H1 (cell line): ENCODE results near the gene CAV1. TPM values are rescaled to one million over a fixed set of nuclear protein-coding genes. Genes with fewer than 3 reads are reported as not detected.

ENCODE experiments used
- CTCF ChIA-PET: fragments of 300-600 bp; sonication (Branson Sonifier 250); formaldehyde crosslinking; loops from one replicate; lab custom pipeline; 2021; ENCODE audit not compliant: partially characterized antibody; lab: Charles Lee
- POLR2A ChIA-PET: fragments of 300-600 bp; sonication (Branson Sonifier 250); formaldehyde crosslinking; loops from one replicate; lab custom pipeline; 2021; ENCODE audit warnings: inconsistent platforms; ENCODE audit not compliant: partially characterized antibody; lab: Charles Lee
- DNase-seq, 2 experiments: peaks; one replicate each; pipeline versions ENCODE4 v3.0.0 to v3.0.0-alpha.2; 2010 to 2022; ENCODE audit warnings: low spot score in 2 of 2, low read depth in 1 of 2, mixed read lengths in 1 of 2
- FAIRE-seq: peaks from 2 replicates; lab custom pipeline; 2011; peaks lifted over from hg19 to GRCh38; lab: Jason Lieb, UNC
- H2AFZ ChIP-seq: 2 replicates; pipeline ENCODE4 v1.8.1; 2012; ENCODE audit warnings: low read length, inconsistent platforms
- H2AK5ac ChIP-seq: 2 replicates; pipeline ENCODE4 v1.6.1; 2013; ENCODE audit warnings: low read depth, low read length
- H2BK120ac ChIP-seq: replicated peaks from 2 replicates; pipeline ENCODE3; 2013; ENCODE audit warnings: low read depth, low read length, inconsistent platforms
- H2BK12ac ChIP-seq: 2 replicates; pipeline ENCODE4 v1.6.1; 2013; ENCODE audit warnings: low read depth, low read length
- H2BK15ac ChIP-seq: 2 replicates; pipeline ENCODE4 v1.6.1; 2013; ENCODE audit warnings: low read length
- H2BK20ac ChIP-seq: 2 replicates; pipeline ENCODE4 v1.6.1; 2013; ENCODE audit warnings: low read length
- H2BK5ac ChIP-seq: 2 replicates; pipeline ENCODE4 v1.6.1; 2013; ENCODE audit warnings: low read depth, low read length
- H3K14ac ChIP-seq: 2 replicates; pipeline ENCODE4 v1.6.1; 2013; ENCODE audit warnings: inconsistent platforms; ENCODE audit not compliant: insufficient read length
- H3K18ac ChIP-seq: 2 replicates; pipeline ENCODE4 v1.6.1; 2013; ENCODE audit warnings: low read length; ENCODE audit errors: extremely low read depth
- H3K23ac ChIP-seq: 2 replicates; pipeline ENCODE4 v1.6.1; 2013; ENCODE audit warnings: inconsistent platforms; ENCODE audit not compliant: insufficient read length
- H3K23me2 ChIP-seq: 2 replicates; pipeline ENCODE4 v1.6.1; 2013; ENCODE audit warnings: low read depth, low read length
- H3K27ac ChIP-seq: 2 replicates; pipeline ENCODE4 v1.6.1; 2011; ENCODE audit warnings: low read depth, low read length, inconsistent platforms
- H3K27me3 ChIP-seq, 4 experiments: replicated peaks in 1 of 4; 1 replicate in 1 of 4; 2 replicates in 3 of 4; pipeline versions ENCODE4 v1.6.1 to v1.8.1; 2011 to 2013; ENCODE audit warnings: low read length in 3 of 4, mild to moderate bottlenecking in 3 of 4, inconsistent platforms in 2 of 4, mixed read lengths in 2 of 4, moderate library complexity in 1 of 4; ENCODE audit not compliant: control insufficient read depth in 3 of 4, insufficient read depth in 3 of 4; ENCODE audit errors: extremely low read depth in 1 of 4
- H3K36me3 ChIP-seq, 4 experiments: 2 replicates each; pipeline versions ENCODE4 v1.6.1 to v1.8.1; 2011 to 2013; ENCODE audit warnings: mild to moderate bottlenecking in 4 of 4, low read length in 3 of 4, moderate library complexity in 2 of 4, control low read depth in 1 of 4, inconsistent platforms in 1 of 4; ENCODE audit not compliant: insufficient read depth in 4 of 4, control insufficient read depth in 2 of 4
- H3K4ac ChIP-seq: replicated peaks from 2 replicates; pipeline ENCODE3; 2013; ENCODE audit warnings: low read length, low read depth, mixed read lengths, inconsistent platforms; ENCODE audit not compliant: insufficient read length
- H3K4me1 ChIP-seq, 4 experiments: replicated peaks in 1 of 4; 1 replicate in 1 of 4; 2 replicates in 3 of 4; pipeline versions ENCODE4 v1.6.1 to v1.8.1; 2011 to 2013; ENCODE audit warnings: low read length in 3 of 4, inconsistent platforms in 2 of 4, mixed read lengths in 1 of 4; ENCODE audit not compliant: insufficient read depth in 4 of 4, control insufficient read depth in 3 of 4
- H3K4me2 ChIP-seq, 2 experiments: 2 replicates each; pipeline versions ENCODE4 v1.6.1 to v1.8.1; 2011 to 2013; ENCODE audit warnings: low read depth in 2 of 2, low read length in 2 of 2, control low read depth in 1 of 2, inconsistent platforms in 1 of 2, mild to moderate bottlenecking in 1 of 2; ENCODE audit not compliant: insufficient read depth in 1 of 2
- H3K4me3 ChIP-seq, 4 experiments: fragments of 200-600, 300-600 bp in 1 of 4; sonication (generic), shearing (Covaris generic), sonication (Bioruptor Twin) in 1 of 4; 2 replicates each; pipeline versions ENCODE4 v1.5.1 to v1.8.1; 2011 to 2016; ENCODE audit warnings: low read length in 4 of 4, low read depth in 3 of 4, control low read depth in 2 of 4, inconsistent platforms in 2 of 4, mild to moderate bottlenecking in 2 of 4, mixed read lengths in 1 of 4, moderate library complexity in 1 of 4; ENCODE audit not compliant: insufficient read depth in 2 of 4; ENCODE audit errors: extremely low read depth in 1 of 4
- H3K56ac ChIP-seq: replicated peaks from 2 replicates; pipeline ENCODE3; 2013; ENCODE audit warnings: low read depth, mild to moderate bottlenecking, mixed read lengths, low read length, inconsistent platforms; ENCODE audit not compliant: insufficient read length
- H3K79me1 ChIP-seq: 2 replicates; pipeline ENCODE4 v1.6.1; 2013; ENCODE audit warnings: low read depth, low read length, control low read depth
- H3K79me2 ChIP-seq, 2 experiments: 2 replicates each; pipeline versions ENCODE4 v1.6.1 to v1.8.1; 2012 to 2013; ENCODE audit warnings: low read length in 2 of 2, mild to moderate bottlenecking in 2 of 2, inconsistent platforms in 1 of 2; ENCODE audit not compliant: insufficient read depth in 2 of 2, control insufficient read depth in 1 of 2
- H3K9ac ChIP-seq, 4 experiments: replicated peaks in 1 of 4; 1 replicate in 1 of 4; 2 replicates in 3 of 4; pipeline versions ENCODE4 v1.6.1 to v1.8.1; 2011 to 2013; ENCODE audit warnings: low read depth in 3 of 4, low read length in 3 of 4, control low read depth in 2 of 4, mild to moderate bottlenecking in 2 of 4, moderate library complexity in 2 of 4, inconsistent platforms in 1 of 4; ENCODE audit errors: extremely low read depth in 1 of 4
- H3K9me3 ChIP-seq, 2 experiments: 2 replicates each; pipeline versions ENCODE4 v1.6.1 to v1.8.1; 2012 to 2013; ENCODE audit warnings: mild to moderate bottlenecking in 2 of 2, moderate library complexity in 2 of 2, control low read depth in 1 of 2, inconsistent platforms in 1 of 2, low read depth in 1 of 2, low read length in 1 of 2, mixed read lengths in 1 of 2; ENCODE audit not compliant: insufficient read depth in 2 of 2
- H4K20me1 ChIP-seq, 2 experiments: replicated peaks in 1 of 2; 2 replicates each; pipeline versions ENCODE3 to v1.8.1; 2011 to 2013; ENCODE audit warnings: inconsistent platforms in 2 of 2, low read length in 2 of 2, mild to moderate bottlenecking in 1 of 2; ENCODE audit not compliant: insufficient read depth in 2 of 2, control insufficient read depth in 1 of 2
- H4K5ac ChIP-seq: 2 replicates; pipeline ENCODE4 v1.6.1; 2013; ENCODE audit warnings: low read length, low read depth, mixed read lengths, inconsistent platforms; ENCODE audit not compliant: insufficient read length
- H4K8ac ChIP-seq: 2 replicates; pipeline ENCODE4 v1.8.0; 2013; ENCODE audit warnings: mild to moderate bottlenecking, moderate library complexity, low read length, inconsistent platforms; ENCODE audit not compliant: insufficient read depth; ENCODE audit errors: extremely low read depth
- H4K91ac ChIP-seq: replicated peaks from 2 replicates; pipeline ENCODE3; 2013; ENCODE audit warnings: low read length, mixed read lengths, inconsistent platforms; ENCODE audit not compliant: insufficient read length
- EZH2 ChIP-seq: fragments of 200-600 bp; sonication (generic); IDR thresholded peaks from 2 replicates; pipeline ENCODE4 v1.7.1; 2012; ENCODE audit warnings: low read depth, mild to moderate bottlenecking, moderate library complexity, low read length, inconsistent platforms; ENCODE audit not compliant: severe bottlenecking
- FOSL1 ChIP-seq: IDR thresholded peaks from 2 replicates; pipeline ENCODE4 v1.6.1; 2011; ENCODE audit warnings: mild to moderate bottlenecking, low read depth, low read length, moderate library complexity; ENCODE audit not compliant: insufficient read depth
- GABPA ChIP-seq: IDR thresholded peaks from 2 replicates; pipeline ENCODE4 v1.6.1; 2011; ENCODE audit warnings: mild to moderate bottlenecking, low read length, moderate library complexity, borderline replicate concordance; ENCODE audit not compliant: insufficient read depth
- KDM1A ChIP-seq: fragments of 200-600, 300-600 bp; sonication (generic); IDR thresholded peaks from 2 replicates; pipeline ENCODE4 v1.7.1; 2016; ENCODE audit warnings: mild to moderate bottlenecking, low read length, borderline replicate concordance
- KDM5A ChIP-seq: fragments of 200-600 bp; IDR thresholded peaks from 2 replicates; pipeline ENCODE4 v1.7.1; 2012; ENCODE audit warnings: mild to moderate bottlenecking, low read length, inconsistent platforms, mixed read lengths
- MAFK ChIP-seq: IDR thresholded peaks from 2 replicates; pipeline ENCODE4 v1.6.1; 2012; ENCODE audit warnings: low read depth, mild to moderate bottlenecking, improper control_type of control experiment, low read length
- NRF1 ChIP-seq: IDR thresholded peaks from 2 replicates; pipeline ENCODE4 v1.6.1; 2011; ENCODE audit warnings: mild to moderate bottlenecking, low read depth, low read length, improper control_type of control experiment
- TAF1 ChIP-seq: IDR thresholded peaks from 2 replicates; pipeline ENCODE4 v1.6.1; 2011; ENCODE audit warnings: mild to moderate bottlenecking, low read depth, low read length
- WGBS, 2 experiments: shearing (Covaris generic) in 1 of 2; methylation state at CpG; one replicate each; pipeline versions ENCODE4 v1.1.6 to v1.1.7; 2013 to 2015; ENCODE audit warnings: low lambda C conversion rate in 2 of 2, mixed read lengths in 2 of 2, inconsistent platforms in 1 of 2, low coverage in 1 of 2, missing lambda C conversion rate in 1 of 2; ENCODE audit not compliant: insufficient replicate concordance in 2 of 2, insufficient coverage in 1 of 2, insufficient read length in 1 of 2; ENCODE audit errors: extremely low coverage in 1 of 2, missing lambda C conversion rate in 1 of 2; 5-methylcytosine and 5-hydroxymethylcytosine counted together
- polyA plus RNA-seq, 7 experiments: library from polyadenylated mRNA; depleted of rRNA in 3 of 7; stranded (reverse) in 5 of 7; unstranded in 2 of 7; fragments of >200 nt in 5 of 7; fragments of 200-250 nt in 2 of 7; gene quantifications; 1 replicate in 5 of 7; 2 replicates in 1 of 7; 4 replicates in 1 of 7; pipeline versions ENCODE4 v1.2.1 to v1.2.3, GENCODE V29; 2011 to 2013; ENCODE audit warnings: missing spikeins in 2 of 7, mixed read lengths in 2 of 7
- total RNA-seq: library from RNA; stranded (reverse); fragmentation: NEBNext Ultra II Directional; extraction: Animal tissue kit (Norgen Biotek cat#: 25700); gene quantifications from 2 replicates; pipeline ENCODE4 v1.2.1, GENCODE V29; 2021
- TF ChIP-seq, protein P1 (sequence below): IDR thresholded peaks from 2 replicates; pipeline ENCODE4 v1.6.1; 2012; ENCODE audit warnings: inconsistent platforms

Gene CAV1
- total and polyA plus RNA-seq, 2 of the 8 experiments (the other 6 are each of a cell fraction or from before 2014, with no cell fraction given) = 16.3 to 21.8 TPM

DNA sequence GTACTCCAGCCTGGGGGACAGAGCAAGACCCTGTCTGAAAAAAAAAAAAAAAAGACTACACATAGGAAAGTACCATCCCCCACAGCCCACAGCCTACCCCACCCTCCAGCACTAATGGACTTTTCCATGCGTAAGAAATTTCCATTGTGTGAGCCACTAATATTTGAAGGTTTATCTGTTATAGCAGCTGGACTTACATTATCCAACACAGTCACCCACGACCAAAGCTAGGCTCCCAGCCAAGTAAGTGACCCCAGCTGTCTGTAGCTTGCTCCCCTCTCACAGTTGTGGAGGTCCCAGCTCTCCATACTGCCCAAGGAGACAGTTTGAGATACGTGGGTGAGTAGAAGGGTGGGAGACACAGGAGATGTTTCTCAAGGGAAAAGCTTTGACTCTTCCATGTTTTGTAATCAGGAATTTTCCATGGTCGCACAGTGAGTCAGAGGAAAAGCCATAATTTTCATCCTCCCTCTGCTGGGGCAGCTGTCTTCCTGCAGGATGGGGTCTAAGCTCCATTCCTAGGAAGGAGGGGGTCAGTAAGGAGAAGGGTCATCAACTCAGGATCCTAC lies 57.4 kb downstream of the CAV1 start:
- H4K91ac ChIP-seq = no peak overlapping the region
- H3K36me3 ChIP-seq = no peaks in the 10 kb centered on the region
- no peak overlapping the region for H3K9ac ChIP-seq
- H3K9me3 ChIP-seq = no peaks in the 10 kb centered on the region
- H3K4ac ChIP-seq = no peak overlapping the region
- no peak overlapping the region for H3K14ac ChIP-seq
- no peaks in the 10 kb centered on the region for H4K20me1 ChIP-seq
- DNase-seq = no peak
- H4K5ac ChIP-seq = no peak overlapping the region
- H3K18ac ChIP-seq = no peak overlapping the region
- H3K79me2 ChIP-seq = no peaks in the 10 kb centered on the region
- no peak overlapping the region for H2BK12ac ChIP-seq
- H4K8ac ChIP-seq = no peak overlapping the region
- H3K27me3 ChIP-seq = no peaks in the 10 kb centered on the region
- 94% methylated on average over 4 of the region's 4 CpGs; no CpG with 5 or more reads in 1 of the 2 experiments for WGBS, 2 experiments
- H2BK15ac ChIP-seq = no peak overlapping the region
- no peaks in the 10 kb centered on the region for H3K79me1 ChIP-seq
- no peaks in the 10 kb centered on the region for H3K23me2 ChIP-seq
- no peak overlapping the region for H2BK20ac ChIP-seq
- H3K23ac ChIP-seq = no peak overlapping the region
- H3K4me3 ChIP-seq = no peak overlapping the region
- H2AFZ ChIP-seq = 0 out of 2 replicates have a peak overlapping the region, but pooled peaks have one; percentile 27
- H3K4me1 ChIP-seq = no peaks in the 10 kb centered on the region
- CTCF ChIA-PET = interaction anchor here (0.9 to 3.0 kb wide), 16 partner anchors 10 to 402 kb away, joined by 3 to 30 read pairs (median 4); no protein-coding TSS in a partner anchor
- no peak overlapping the region for H2AK5ac ChIP-seq
- no peak overlapping the region for H3K4me2 ChIP-seq
- FAIRE-seq = no peak
- no peak overlapping the region for H2BK5ac ChIP-seq
- POLR2A ChIA-PET = interaction anchor here (0.7 kb wide), 1 partner anchor 323 kb away, joined by 3 read pairs; no protein-coding TSS in a partner anchor
- H3K27ac ChIP-seq = no peak overlapping the region
- H2BK120ac ChIP-seq = no peak overlapping the region
- no peak overlapping the region for H3K56ac ChIP-seq
- TF ChIP-seq FOSL1 (no peak), KDM5A (no peak), EZH2 (no peak), KDM1A (no peak), MAFK (no peak), GABPA (no peak), TAF1 (no peak), NRF1 (no peak)
- TF ChIP-seq, protein P1, sequence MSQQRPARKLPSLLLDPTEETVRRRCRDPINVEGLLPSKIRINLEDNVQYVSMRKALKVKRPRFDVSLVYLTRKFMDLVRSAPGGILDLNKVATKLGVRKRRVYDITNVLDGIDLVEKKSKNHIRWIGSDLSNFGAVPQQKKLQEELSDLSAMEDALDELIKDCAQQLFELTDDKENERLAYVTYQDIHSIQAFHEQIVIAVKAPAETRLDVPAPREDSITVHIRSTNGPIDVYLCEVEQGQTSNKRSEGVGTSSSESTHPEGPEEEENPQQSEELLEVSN = no peak
